ENCODE measurements around the gene SCAI.
"Not testable (repeated sequence)": the region's sequence is repeated elsewhere in the genome, so short reads cannot be mapped to it uniquely, and the experiment has no call there.

SCAI gene

GRCh38 chr9:125021069-125021468 lies 122.3 kb downstream of the SCAI start:
- TF ChIP-seq ZNF391 (tag by site-specific recombination; IDR thresholded peaks at IDR 0.05; ENCODE audit: borderline replicate concordance, low read depth), result no peak
- no peak for TF ChIP-seq ZNF610 (tag by site-specific recombination; IDR thresholded peaks at IDR 0.05; ENCODE audit: borderline replicate concordance)
- TF ChIP-seq ZNF148 (tag by site-specific recombination; IDR thresholded peaks at IDR 0.05; ENCODE audit: borderline replicate concordance), result no peak
- no peak for TF ChIP-seq ZNF510 (tag by site-specific recombination; IDR thresholded peaks at IDR 0.05; ENCODE audit: insufficient replicate concordance)
- Histone ChIP-seq H3K4me3 (ENCODE audit: low read depth, low read length) (no peak overlapping the region), H3K9me3 (ENCODE audit: control insufficient read depth, insufficient read depth, low read depth, low read length) (no peaks in the 10 kb centered on the region), H3K36me3 (ENCODE audit: control insufficient read depth in 2 of 2, insufficient read depth in 1 of 2, low read length in 2 of 2) (peaks cover 13% of the 10 kb centered on the region in 2 experiments), H3K27ac (ENCODE audit: extremely low read depth, low read depth, low read length) (no peak overlapping the region), H3K4me1 (ENCODE audit: control insufficient read depth, insufficient read depth, low read length) (no peaks in the 10 kb centered on the region)
- ChIA-PET CTCF (no interaction called here), POLR2A (no interaction called here)

- H3K9me3 ChIP-seq (ENCODE audit: control insufficient read depth, insufficient read depth, low read depth, low read length); H3K36me3 ChIP-seq (ENCODE audit: control insufficient read depth in 2 of 2, insufficient read depth in 1 of 2, low read length in 2 of 2); H3K4me3 ChIP-seq (ENCODE audit: low read depth, low read length); CTCF ChIA-PET; H3K27ac ChIP-seq (ENCODE audit: extremely low read depth, low read depth, low read length); H3K4me1 ChIP-seq (ENCODE audit: control insufficient read depth, insufficient read depth, low read length); POLR2A ChIA-PET: not testable (repeated sequence)
- TF ChIP-seq ZNF146 (tag by site-specific recombination; IDR thresholded peaks at IDR 0.05), result peak; percentile 79
These were observed 127.7 kb downstream of the SCAI start for GRCh38 chr9:125015655-125016054.

GRCh38 chr9:125012013-125012412 lies 131.3 kb downstream of the SCAI start:
- H3K36me3 ChIP-seq (ENCODE audit: control insufficient read depth in 2 of 2, insufficient read depth in 1 of 2, low read length in 2 of 2); H3K4me1 ChIP-seq (ENCODE audit: control insufficient read depth, insufficient read depth, low read length); H3K4me3 ChIP-seq (ENCODE audit: low read depth, low read length); H3K27ac ChIP-seq (ENCODE audit: extremely low read depth, low read depth, low read length); CTCF ChIA-PET; H3K9me3 ChIP-seq (ENCODE audit: control insufficient read depth, insufficient read depth, low read depth, low read length); POLR2A ChIA-PET: not testable (repeated sequence)

- H3K4me1 ChIP-seq (ENCODE audit: control insufficient read depth, insufficient read depth, low read length), result no peaks in the 10 kb centered on the region
- no peak overlapping the region for H3K27ac ChIP-seq (ENCODE audit: extremely low read depth, low read depth, low read length)
- ChIA-PET POLR2A (no interaction called here), CTCF (no interaction called here)
- no peaks in the 10 kb centered on the region for H3K9me3 ChIP-seq (ENCODE audit: control insufficient read depth, insufficient read depth, low read depth, low read length)
- no peak for TF ChIP-seq BCL11A (tag by site-specific recombination; IDR thresholded peaks at IDR 0.05; ENCODE audit: low read depth)
- TF ChIP-seq ZNF558 (tag by site-specific recombination; IDR thresholded peaks at IDR 0.05), result peak; percentile 98
- H3K36me3 ChIP-seq (ENCODE audit: control insufficient read depth in 2 of 2, insufficient read depth in 1 of 2, low read length in 2 of 2), result no peaks in the 10 kb centered on the region; a peak in 1 of 3 replicates
- H3K4me3 ChIP-seq (ENCODE audit: low read depth, low read length), result no peak overlapping the region
These were observed 134.7 kb downstream of the SCAI start for GRCh38 chr9:125008599-125008998.

- POLR2A ChIA-PET, result no interaction called here
- Histone ChIP-seq H3K27ac (ENCODE audit: extremely low read depth, low read depth, low read length) (no peak overlapping the region), H3K9me3 (ENCODE audit: control insufficient read depth, insufficient read depth, low read depth, low read length) (no peaks in the 10 kb centered on the region), H3K4me3 (ENCODE audit: low read depth, low read length) (no peak overlapping the region), H3K4me1 (ENCODE audit: control insufficient read depth, insufficient read depth, low read length) (no peaks in the 10 kb centered on the region), H3K36me3 (ENCODE audit: control insufficient read depth in 2 of 2, insufficient read depth in 1 of 2, low read length in 2 of 2) (peaks cover 0 to 15% of the 10 kb centered on the region in 2 experiments; a peak in 2 of 3 replicates)
- TF ChIP-seq ZNF529 (tag by site-specific recombination; IDR thresholded peaks at IDR 0.05; ENCODE audit: insufficient replicate concordance) (no peak), GFI1B (tag by site-specific recombination; IDR thresholded peaks at IDR 0.05) (no peak), ZNF645 (tag by site-specific recombination; IDR thresholded peaks at IDR 0.05) (no peak), PRDM2 (tag by site-specific recombination; IDR thresholded peaks at IDR 0.05; ENCODE audit: borderline replicate concordance) (no peak), SCRT1 (tag by site-specific recombination; IDR thresholded peaks at IDR 0.05; ENCODE audit: borderline replicate concordance) (no peak)
- CTCF ChIA-PET, result interaction anchor here (0.6 kb wide), 1 partner anchor 378 kb away, joined by 5 read pairs; no protein-coding TSS in a partner anchor
These were observed 140.0 kb downstream of the SCAI start for GRCh38 chr9:125003332-125003731.
